Measurements from ENCODE around the gene ZSCAN21.

The ZSCAN21 gene

GRCh38 chr7:100077205-100077604 is 27.6 kb downstream of the ZSCAN21 start:
- Mint-ChIP-seq H3K27ac (no peak overlapping the region), H3K27me3 (ENCODE audit: low read depth) (no peaks in the 10 kb centered on the region), H3K4me1 (ENCODE audit: low read depth) (peaks cover 14% of the 10 kb centered on the region), H3K36me3 (ENCODE audit: low read depth) (peaks cover 53% of the 10 kb centered on the region), H3K9me3 (peaks cover 13% of the 10 kb centered on the region), H3K4me3 (no peak overlapping the region)

DNA sequence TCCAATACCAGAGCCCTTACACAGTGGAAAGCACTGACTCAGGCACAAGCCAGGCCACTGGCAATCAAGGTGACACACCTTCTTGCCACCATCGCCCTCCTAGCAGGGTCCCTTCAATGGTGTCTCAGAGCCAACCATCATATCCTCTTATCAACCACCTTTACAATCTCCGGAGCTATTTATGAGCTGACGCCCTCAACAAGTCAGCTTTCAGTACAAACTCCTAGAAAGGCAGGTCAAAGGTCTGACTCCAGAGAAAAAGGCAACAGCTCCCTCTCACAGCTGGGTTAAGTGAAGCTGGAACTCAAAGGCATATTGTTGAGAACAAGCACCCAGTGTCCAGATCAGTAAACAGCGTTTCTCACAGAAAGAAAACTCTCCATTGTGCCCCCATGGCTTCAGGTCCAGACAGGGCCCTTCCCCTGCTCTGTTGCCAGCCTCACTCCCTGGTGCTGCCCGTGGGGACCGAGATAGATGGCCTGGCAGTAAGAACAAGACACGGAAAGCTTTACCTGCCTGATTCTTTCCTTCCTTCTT is 29.5 kb downstream of the ZSCAN21 start:
- Mint-ChIP-seq H3K9me3 (no peaks in the 10 kb centered on the region), H3K4me3 (no peak overlapping the region), H3K27me3 (ENCODE audit: low read depth) (peaks cover 4% of the 10 kb centered on the region), H3K4me1 (ENCODE audit: low read depth) (peaks cover 22% of the 10 kb centered on the region), H3K36me3 (ENCODE audit: low read depth) (peaks cover 37% of the 10 kb centered on the region), H3K27ac (no peak overlapping the region)

GRCh38 chr7:100080907-100081534 is 31.4 kb downstream of the ZSCAN21 start:
- H3K9me3 Mint-ChIP-seq = no peaks in the 10 kb centered on the region
- H3K27ac Mint-ChIP-seq = peak overlapping the region; percentile 85
- H3K27me3 Mint-ChIP-seq (ENCODE audit: low read depth) = peaks cover 10% of the 10 kb centered on the region
- H3K36me3 Mint-ChIP-seq (ENCODE audit: low read depth) = peaks cover 18% of the 10 kb centered on the region
- peak overlapping the region; percentile 90 for H3K4me3 Mint-ChIP-seq
- H3K4me1 Mint-ChIP-seq (ENCODE audit: low read depth) = peaks cover 22% of the 10 kb centered on the region

GRCh38 chr7:100081535-100082102 is 32.0 kb downstream of the ZSCAN21 start, which contains the start of gene ZNF3:
Gene ZNF3 (minus strand): TSS chr7:100081723. CDS start chr7:100077357, 4,366 bp downstream.
- Mint-ChIP-seq H3K27ac (peak within 1 kb of the TSS; percentile 85), H3K4me1 (ENCODE audit: low read depth) (peaks cover 22% of the 10 kb centered on the region), H3K27me3 (ENCODE audit: low read depth) (peaks cover 10% of the 10 kb centered on the region), H3K9me3 (no peaks in the 10 kb centered on the region), H3K36me3 (ENCODE audit: low read depth) (peaks cover 14% of the 10 kb centered on the region), H3K4me3 (peak within 1 kb of the TSS; percentile 90)

DNA sequence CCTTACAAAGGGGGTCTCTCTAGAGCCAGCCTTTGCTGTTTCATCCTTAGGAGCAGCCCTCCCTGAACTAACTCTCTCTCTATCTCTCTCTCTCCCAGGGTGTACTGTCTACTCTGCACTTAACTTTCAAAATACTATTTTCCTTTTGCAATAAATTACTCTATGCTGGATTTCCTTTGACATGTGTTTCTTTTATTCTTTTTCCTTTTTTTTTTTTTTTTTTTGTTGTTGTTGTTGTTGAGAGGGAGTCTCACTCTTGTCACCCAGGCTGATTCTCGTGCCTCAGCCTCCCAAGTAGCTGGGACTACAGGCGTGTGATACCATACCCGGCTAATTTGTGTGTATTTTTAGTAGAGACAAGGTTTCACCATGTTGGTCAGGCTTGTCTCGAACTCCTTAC is 33.4 kb downstream of the ZSCAN21 start:
- Mint-ChIP-seq H3K36me3 (ENCODE audit: low read depth) (peaks cover 8% of the 10 kb centered on the region), H3K9me3 (no peaks in the 10 kb centered on the region), H3K27me3 (ENCODE audit: low read depth) (peaks cover 10% of the 10 kb centered on the region), H3K4me1 (ENCODE audit: low read depth) (peaks cover 22% of the 10 kb centered on the region), H3K27ac (peak overlapping the region; percentile 81), H3K4me3 (peak overlapping the region; percentile 90)

- H3K4me1 Mint-ChIP-seq (ENCODE audit: low read depth) = peaks cover 26% of the 10 kb centered on the region
- H3K27me3 Mint-ChIP-seq (ENCODE audit: low read depth) = peaks cover 10% of the 10 kb centered on the region
- peaks cover 6% of the 10 kb centered on the region for H3K36me3 Mint-ChIP-seq (ENCODE audit: low read depth)
- H3K27ac Mint-ChIP-seq = no peak overlapping the region
- no peak overlapping the region for H3K4me3 Mint-ChIP-seq
- no peaks in the 10 kb centered on the region for H3K9me3 Mint-ChIP-seq
These were observed 35.9 kb downstream of the ZSCAN21 start for GRCh38 chr7:100085515-100085914.

GRCh38 chr7:100087055-100087750 is 37.6 kb downstream of the ZSCAN21 start:
- peak overlapping the region; percentile 42 for H3K4me3 Mint-ChIP-seq
- H3K4me1 Mint-ChIP-seq (ENCODE audit: low read depth) = peaks cover 21% of the 10 kb centered on the region
- H3K36me3 Mint-ChIP-seq (ENCODE audit: low read depth) = peaks cover 17% of the 10 kb centered on the region
- H3K27ac Mint-ChIP-seq = no peak overlapping the region
- H3K9me3 Mint-ChIP-seq = no peaks in the 10 kb centered on the region
- peaks cover 10% of the 10 kb centered on the region for H3K27me3 Mint-ChIP-seq (ENCODE audit: low read depth)

GRCh38 chr7:100088095-100088620 is 38.6 kb downstream of the ZSCAN21 start:
- H3K4me1 Mint-ChIP-seq (ENCODE audit: low read depth) = peaks cover 14% of the 10 kb centered on the region
- H3K36me3 Mint-ChIP-seq (ENCODE audit: low read depth) = peaks cover 26% of the 10 kb centered on the region
- H3K9me3 Mint-ChIP-seq = no peaks in the 10 kb centered on the region
- H3K4me3 Mint-ChIP-seq = peak overlapping the region; percentile 89
- H3K27me3 Mint-ChIP-seq (ENCODE audit: low read depth) = peaks cover 6% of the 10 kb centered on the region
- H3K27ac Mint-ChIP-seq = peak overlapping the region; percentile 92

- Mint-ChIP-seq H3K36me3 (ENCODE audit: low read depth) (peaks cover 33% of the 10 kb centered on the region), H3K9me3 (no peaks in the 10 kb centered on the region), H3K27ac (peak within 1 kb of the TSS; percentile 92), H3K4me1 (ENCODE audit: low read depth) (peaks cover 14% of the 10 kb centered on the region), H3K4me3 (peak within 1 kb of the TSS; percentile 89), H3K27me3 (ENCODE audit: low read depth) (peaks cover 6% of the 10 kb centered on the region)
These were observed 39.3 kb downstream of the ZSCAN21 start, which contains the start of gene COPS6 for GRCh38 chr7:100088621-100089457. Gene COPS6 (plus strand): TSS chr7:100088969. CDS start chr7:100088991, 22 bp downstream.

- no peaks in the 10 kb centered on the region for H3K9me3 Mint-ChIP-seq
- peaks cover 5% of the 10 kb centered on the region for H3K27me3 Mint-ChIP-seq (ENCODE audit: low read depth)
- peaks cover 14% of the 10 kb centered on the region for H3K4me1 Mint-ChIP-seq (ENCODE audit: low read depth)
- peak overlapping the region; percentile 92 for H3K27ac Mint-ChIP-seq
- peaks cover 35% of the 10 kb centered on the region for H3K36me3 Mint-ChIP-seq (ENCODE audit: low read depth)
- peak overlapping the region; percentile 89 for H3K4me3 Mint-ChIP-seq
These were observed 40.1 kb downstream of the ZSCAN21 start for GRCh38 chr7:100089458-100090196.

DNA sequence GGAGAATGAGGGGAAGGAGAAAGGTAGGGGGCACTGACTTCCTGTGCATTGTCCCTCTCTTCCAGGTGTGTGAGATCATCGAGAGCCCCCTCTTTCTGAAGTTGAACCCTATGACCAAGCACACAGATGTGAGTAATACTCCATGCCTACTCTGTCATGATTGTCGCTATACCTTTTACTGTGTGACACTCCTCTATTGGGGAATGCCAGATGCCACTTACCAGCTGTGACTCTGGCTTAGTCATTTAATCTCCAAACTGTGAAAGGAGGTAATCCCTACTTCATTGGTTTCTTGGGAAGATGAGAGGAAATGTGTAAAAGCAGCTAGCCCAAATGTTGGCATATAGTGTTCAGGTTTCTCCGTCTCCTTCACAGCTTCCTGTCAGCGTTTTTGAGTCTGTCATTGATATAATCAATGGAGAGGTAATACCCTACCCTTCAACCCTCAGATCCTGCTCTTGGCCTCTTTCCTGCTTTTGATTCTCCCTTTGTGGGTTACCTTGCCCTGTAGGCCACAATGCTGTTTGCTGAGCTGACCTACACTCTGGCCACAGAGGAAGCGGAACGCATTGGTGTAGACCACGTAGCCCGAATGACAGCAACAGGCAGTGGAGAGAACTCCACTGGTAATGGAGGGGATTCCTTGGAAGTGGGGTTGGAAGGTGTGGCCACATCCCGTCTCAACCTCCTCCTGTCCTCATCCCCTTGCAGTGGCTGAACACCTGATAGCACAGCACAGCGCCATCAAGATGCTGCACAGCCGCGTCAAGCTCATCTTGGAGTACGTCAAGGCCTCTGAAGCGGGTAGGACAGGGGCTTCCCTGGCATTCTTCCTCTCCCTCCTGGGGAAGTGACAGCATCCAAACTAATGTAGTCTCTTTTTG is 41.2 kb downstream of the ZSCAN21 start:
- Mint-ChIP-seq H3K27me3 (ENCODE audit: low read depth) (no peaks in the 10 kb centered on the region), H3K36me3 (ENCODE audit: low read depth) (peaks cover 42% of the 10 kb centered on the region), H3K27ac (peak overlapping the region; percentile 22), H3K4me3 (peak overlapping the region; percentile 28), H3K9me3 (no peaks in the 10 kb centered on the region), H3K4me1 (ENCODE audit: low read depth) (peaks cover 14% of the 10 kb centered on the region)

GRCh38 chr7:100091411-100092181 is 42.0 kb downstream of the ZSCAN21 start:
- H3K27ac Mint-ChIP-seq = no peak overlapping the region
- H3K4me3 Mint-ChIP-seq = no peak overlapping the region
- H3K9me3 Mint-ChIP-seq = no peaks in the 10 kb centered on the region
- peaks cover 14% of the 10 kb centered on the region for H3K4me1 Mint-ChIP-seq (ENCODE audit: low read depth)
- peaks cover 50% of the 10 kb centered on the region for H3K36me3 Mint-ChIP-seq (ENCODE audit: low read depth)
- H3K27me3 Mint-ChIP-seq (ENCODE audit: low read depth) = no peaks in the 10 kb centered on the region
